ENCODE results near the gene CHD5.

DNA sequence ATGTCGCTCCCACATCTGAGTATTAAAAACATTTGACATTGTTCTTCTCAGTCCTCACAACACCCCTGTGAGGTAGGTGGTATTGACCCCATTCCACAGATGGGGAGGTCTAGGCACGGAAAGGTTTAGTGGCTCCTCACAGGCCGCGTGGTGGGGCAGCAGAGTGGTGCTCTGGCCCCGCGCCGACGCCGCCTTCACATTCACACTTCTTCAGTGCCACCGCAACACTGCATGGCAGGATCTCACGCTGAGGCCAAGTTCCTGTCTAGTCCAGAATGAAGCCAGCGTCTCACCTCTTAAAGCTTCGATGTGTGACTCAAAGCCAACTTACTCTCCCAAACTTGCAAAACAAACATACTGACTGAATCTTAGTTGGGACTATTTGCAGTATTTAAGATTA lies 43.5 kb upstream of the CHD5 start:
- TF ChIP-seq EZH2 (IDR thresholded peaks at IDR 0.05; ENCODE audit: insufficient read depth, poor library complexity, severe bottlenecking) (no peak), EZH2phosphoT487 (IDR thresholded peaks at IDR 0.05; ENCODE audit: insufficient read depth, low read depth) (no peak)

All from GM23248 (cell line).